PC-9 (cell line): Measurements from ENCODE around the gene IQCM.

Source experiments
- CTCF ChIP-seq: fragments of 200-600 bp; sonication (generic); conservative IDR thresholded peaks from 2 replicates; pipeline ENCODE4 v1.6.1; 2017; ENCODE audit warnings: mixed run types, antibody characterized with exemption, mild to moderate bottlenecking, moderate library complexity
- EZH2 ChIP-seq: fragments of 200-600 bp; sonication (generic); IDR thresholded peaks from 2 replicates; pipeline ENCODE4 v1.8.0; 2017; ENCODE audit warnings: antibody characterized with exemption, low read depth

DNA sequence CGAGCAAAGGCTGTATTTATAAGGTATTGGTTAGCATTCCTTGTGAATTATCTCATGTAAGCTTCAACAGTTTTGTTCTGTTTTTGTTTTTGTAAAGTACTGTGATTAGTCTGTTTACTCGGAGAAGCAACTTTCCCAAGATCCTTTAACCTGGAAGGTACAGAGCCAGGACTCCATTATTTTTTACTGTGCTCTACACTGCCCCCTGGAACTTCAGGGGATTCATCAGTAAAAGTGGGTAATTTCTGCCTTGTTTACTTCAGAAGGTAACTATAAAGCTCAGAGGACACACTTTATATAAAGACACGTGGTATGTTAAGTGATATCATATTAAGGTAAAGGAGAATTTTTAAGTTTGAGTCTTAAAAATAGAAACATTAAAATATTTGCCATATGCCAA lies 124.9 kb downstream of the IQCM start:
- TF ChIP-seq EZH2, result no peak
- no peak for TF ChIP-seq CTCF
